Sigmoid colon (tissue), 4 donors: Measurements from ENCODE around the gene DEGS2.

Experiments
- EP300 ChIP-seq, 4 donors: sonication (generic); formaldehyde crosslinking; IDR thresholded peaks; one replicate each; pipeline ENCODE4 v1.6.1; 2017; ENCODE audit warnings: antibody characterized with exemption in 4 of 4
- POLR2A ChIP-seq, 2 donors: fragments of 450-650 bp; IDR thresholded peaks; one replicate each; pipeline ENCODE4 v1.6.1; 2016; ENCODE audit warnings: antibody characterized with exemption in 2 of 2, mild to moderate bottlenecking in 2 of 2, moderate library complexity in 2 of 2
- POLR2AphosphoS5 ChIP-seq, 4 donors: sonication (generic); formaldehyde crosslinking; IDR thresholded peaks; one replicate each; pipeline ENCODE4 v1.6.1; 2017; ENCODE audit warnings: antibody characterized with exemption in 4 of 4
- TF ChIP-seq, protein P1 (sequence below), 4 experiments: fragments of 450-650 bp in 3 of 4; fragments of 200-600 bp in 1 of 4; IDR thresholded peaks; one replicate each; pipeline ENCODE4 v1.5.1; 2016 to 2019; ENCODE audit warnings: antibody characterized with exemption in 4 of 4, mild to moderate bottlenecking in 3 of 4, moderate library complexity in 2 of 4

DNA sequence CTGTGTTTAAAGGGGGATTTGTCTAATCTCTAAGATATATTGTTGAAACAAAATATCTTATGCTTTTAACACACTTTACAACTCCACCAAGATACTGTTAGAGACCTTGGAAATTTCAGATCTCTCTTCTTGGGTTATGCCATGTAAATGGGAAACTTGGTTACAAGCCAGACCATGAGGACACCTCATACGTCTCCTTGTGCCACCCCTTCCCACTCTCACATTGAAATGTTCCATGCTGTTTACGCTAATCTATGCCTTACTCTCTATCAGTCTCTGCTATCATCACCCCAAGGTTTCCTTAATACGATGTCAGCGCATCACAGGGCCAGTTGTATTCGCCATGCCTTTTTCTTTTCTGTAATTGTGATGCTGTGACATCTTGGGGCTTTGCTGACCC, 13.4 kb upstream of the DEGS2 start:
- TF ChIP-seq POLR2A (IDR thresholded peaks at IDR 0.05), result no peak
- TF ChIP-seq, protein P1, sequence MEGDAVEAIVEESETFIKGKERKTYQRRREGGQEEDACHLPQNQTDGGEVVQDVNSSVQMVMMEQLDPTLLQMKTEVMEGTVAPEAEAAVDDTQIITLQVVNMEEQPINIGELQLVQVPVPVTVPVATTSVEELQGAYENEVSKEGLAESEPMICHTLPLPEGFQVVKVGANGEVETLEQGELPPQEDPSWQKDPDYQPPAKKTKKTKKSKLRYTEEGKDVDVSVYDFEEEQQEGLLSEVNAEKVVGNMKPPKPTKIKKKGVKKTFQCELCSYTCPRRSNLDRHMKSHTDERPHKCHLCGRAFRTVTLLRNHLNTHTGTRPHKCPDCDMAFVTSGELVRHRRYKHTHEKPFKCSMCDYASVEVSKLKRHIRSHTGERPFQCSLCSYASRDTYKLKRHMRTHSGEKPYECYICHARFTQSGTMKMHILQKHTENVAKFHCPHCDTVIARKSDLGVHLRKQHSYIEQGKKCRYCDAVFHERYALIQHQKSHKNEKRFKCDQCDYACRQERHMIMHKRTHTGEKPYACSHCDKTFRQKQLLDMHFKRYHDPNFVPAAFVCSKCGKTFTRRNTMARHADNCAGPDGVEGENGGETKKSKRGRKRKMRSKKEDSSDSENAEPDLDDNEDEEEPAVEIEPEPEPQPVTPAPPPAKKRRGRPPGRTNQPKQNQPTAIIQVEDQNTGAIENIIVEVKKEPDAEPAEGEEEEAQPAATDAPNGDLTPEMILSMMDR (IDR thresholded peaks at IDR 0.05), result no peak
- TF ChIP-seq POLR2AphosphoS5 (IDR thresholded peaks at IDR 0.05), result no peak
- no peak for TF ChIP-seq EP300 (IDR thresholded peaks at IDR 0.05)
